HG02642 (cell line): Measurements from ENCODE around the gene PPP2R2B.

ENCODE experiments used
- ATAC-seq: cut with Tn5 transposase; IDR thresholded peaks from one replicate; pipeline ENCODE4 v1.9.1; 2021; ENCODE audit warnings: mild to moderate bottlenecking; ENCODE audit not compliant: unreplicated experiment, poor library complexity

Gene PPP2R2B

DNA sequence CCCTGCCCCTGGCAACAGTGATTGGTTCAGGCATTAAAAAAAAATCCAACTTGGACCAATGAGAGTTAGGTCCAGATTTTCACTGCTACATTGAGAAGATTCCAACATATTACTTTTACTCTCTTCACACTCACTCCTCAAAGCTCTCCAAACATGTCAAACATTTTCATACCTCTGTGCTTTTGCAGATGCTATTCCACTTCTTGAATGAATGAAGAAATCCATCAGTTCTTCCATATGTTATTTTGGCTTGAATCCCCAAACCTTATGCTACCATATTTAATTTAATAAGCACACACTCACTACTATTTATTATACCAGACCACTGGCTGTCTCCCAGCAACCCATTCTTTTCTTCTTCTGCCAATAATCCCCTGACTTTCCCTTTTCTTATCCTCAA lies 87.1 kb downstream of the PPP2R2B start:
- no peak for ATAC-seq

DNA sequence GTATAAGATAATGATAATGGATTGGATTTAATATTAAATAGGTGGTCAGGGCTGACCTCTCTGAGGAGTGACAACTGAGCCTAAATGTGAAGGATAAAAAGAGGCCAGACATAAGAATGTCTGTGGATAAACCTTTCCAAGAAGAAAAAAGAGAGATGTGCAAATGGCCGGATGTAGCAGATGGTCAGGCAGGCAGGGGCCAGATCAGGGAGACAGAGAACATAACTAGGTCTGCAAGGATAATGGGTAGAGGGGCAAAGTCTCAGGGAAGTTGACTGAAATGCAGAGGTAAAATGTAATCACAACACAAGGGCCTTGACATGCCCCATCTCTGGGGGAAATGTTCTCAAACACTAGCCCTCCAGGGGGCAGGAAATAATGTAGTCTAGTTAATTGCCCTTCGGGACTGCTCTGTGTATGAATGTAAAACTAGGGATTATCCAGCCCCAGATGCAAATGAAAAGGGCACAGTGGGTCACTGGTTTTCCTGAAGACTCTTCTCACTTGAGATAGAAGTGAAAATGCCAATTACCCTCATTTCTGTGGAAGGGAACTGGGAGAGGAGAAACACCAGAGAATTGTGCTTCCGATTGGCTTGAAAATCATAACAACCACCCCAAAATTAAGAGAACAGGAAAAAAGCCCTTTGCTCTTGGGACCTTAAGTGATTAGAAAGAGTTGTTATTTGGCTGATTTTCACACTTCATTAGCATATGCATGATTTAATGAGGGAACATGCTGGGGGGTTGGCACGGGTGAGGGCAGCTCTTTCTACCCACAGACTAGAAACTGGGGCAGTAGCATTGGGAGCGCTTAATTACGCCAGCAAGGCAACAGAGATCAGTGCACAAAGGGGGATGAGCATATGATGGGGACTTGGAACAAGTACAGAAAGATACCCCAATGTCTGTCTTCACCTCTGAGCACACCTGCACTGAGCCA lies 88.6 kb downstream of the PPP2R2B start:
- ATAC-seq = no peak

DNA sequence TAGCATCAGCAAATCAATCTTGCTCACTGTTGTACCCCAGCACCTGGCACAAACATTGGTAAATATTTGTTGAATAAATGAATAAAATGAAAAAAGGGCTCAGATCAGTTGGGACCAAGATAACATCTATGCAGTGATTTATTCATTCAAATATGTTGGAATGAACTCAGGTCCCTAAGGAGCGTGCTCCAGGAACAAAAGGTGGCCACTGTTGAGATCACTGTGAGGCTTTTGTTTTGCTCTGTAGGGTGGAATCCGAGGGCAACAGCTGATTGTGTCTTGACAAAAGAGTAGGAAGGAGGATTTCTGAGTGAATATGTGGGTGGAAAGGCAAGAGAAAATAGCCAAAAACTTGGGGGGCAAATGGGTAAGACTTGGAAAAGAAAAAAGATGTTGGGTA lies 89.7 kb downstream of the PPP2R2B start:
- no peak for ATAC-seq

DNA sequence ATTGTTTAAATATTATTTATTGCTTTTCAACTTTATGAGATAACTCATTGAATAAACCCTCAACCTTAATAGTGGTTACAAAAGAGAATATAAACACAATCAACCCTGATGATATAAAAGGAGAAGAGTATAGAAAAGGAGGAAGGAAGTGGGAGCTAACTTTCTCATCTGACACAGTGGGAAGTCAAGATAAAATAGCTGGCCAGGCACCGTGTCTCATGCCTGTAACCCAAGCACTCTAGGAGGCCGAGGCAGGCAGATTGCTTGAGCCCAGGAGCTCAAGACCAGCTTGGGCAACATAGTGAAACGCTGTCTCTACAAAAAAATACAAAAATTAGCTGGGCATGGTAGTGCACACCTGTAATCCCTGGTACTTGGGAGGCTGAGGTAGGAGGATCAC lies 93.5 kb downstream of the PPP2R2B start:
- no peak for ATAC-seq

DNA sequence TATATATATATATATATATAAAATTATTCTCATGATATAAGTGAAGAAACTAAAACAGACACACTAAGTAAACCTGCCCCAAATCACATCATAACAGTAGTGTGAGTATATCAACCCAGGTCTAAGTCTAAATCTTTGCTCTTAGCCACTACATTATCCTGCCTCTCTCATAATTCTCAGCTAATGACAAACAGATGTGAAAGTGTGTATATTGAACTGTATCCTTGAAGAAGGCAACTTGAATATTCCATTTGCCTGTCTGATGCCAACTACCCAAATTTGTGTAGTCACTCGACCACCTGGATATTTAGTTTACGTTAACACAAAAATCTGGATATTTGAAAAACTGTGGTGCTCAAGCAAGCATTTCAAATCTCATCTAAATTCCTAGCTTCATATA lies 97.4 kb downstream of the PPP2R2B start:
- no peak for ATAC-seq

DNA sequence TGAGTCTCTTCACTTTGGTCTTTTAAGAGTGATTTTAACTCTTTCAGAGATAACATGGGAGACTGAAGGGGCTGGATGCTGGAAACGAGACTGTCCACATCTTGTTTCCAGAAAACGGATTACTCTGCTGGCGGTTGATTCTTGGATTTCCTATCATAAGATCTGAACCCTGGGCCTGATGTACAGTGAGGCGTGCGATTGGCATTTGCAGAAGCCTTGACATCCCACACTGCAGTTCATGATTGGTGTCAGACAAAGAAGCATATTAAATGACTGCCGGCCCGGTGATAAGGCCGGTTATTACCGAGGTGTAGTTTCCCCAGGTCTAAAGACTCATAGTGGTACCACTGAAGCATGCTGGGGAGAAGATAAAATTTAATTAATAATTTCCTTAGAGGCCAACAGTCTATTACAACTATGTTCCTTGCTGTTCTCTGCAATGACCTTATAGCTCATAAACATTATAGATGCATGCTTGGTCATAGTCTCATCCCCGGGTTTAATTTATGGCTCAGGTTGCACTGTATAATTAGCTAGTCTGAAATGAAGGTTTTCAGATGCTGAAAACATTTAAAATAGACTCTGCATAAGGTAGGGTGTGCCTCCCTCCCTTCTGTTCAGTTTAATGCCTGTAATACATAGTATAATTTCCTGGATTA lies 99.2 kb downstream of the PPP2R2B start:
- no peak for ATAC-seq

DNA sequence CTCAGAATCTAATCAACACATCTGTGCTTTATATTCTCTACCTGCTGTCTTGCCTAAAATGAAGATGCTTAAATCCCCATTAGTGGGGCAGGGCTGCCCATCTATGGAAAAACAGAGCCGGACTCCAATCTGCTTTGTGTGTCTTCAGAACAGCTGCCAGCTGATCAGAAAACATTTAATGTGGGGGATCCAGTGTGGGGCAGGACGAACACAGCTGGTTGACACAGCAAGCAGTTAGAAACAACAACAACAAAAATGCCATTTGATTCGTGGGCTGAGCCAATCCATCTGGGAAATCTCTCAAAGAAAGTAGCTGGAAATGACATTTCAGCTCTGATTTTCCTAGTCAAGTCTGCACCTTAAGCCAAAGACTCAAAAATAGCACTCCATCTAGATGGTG lies 99.8 kb downstream of the PPP2R2B start:
- ATAC-seq = no peak

DNA sequence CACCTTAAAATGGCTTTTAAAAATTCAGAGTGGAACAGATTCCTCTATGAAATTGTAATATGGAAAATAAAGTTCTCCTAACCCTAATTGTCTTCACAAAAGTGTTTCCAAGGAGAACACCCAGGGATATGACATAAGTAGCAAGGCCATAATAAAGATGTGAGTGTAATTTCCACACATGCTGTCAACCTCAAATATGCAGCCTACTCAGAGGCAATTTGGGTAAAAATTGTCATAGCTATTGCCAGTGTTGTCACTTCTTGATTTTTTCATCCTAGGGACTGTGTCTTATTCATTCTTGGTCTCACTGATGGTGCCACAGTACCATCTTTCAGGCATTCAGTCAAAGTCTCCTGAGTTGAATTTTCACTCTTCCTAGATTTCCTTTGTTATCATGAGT lies 100.3 kb downstream of the PPP2R2B start:
- ATAC-seq = no peak

DNA sequence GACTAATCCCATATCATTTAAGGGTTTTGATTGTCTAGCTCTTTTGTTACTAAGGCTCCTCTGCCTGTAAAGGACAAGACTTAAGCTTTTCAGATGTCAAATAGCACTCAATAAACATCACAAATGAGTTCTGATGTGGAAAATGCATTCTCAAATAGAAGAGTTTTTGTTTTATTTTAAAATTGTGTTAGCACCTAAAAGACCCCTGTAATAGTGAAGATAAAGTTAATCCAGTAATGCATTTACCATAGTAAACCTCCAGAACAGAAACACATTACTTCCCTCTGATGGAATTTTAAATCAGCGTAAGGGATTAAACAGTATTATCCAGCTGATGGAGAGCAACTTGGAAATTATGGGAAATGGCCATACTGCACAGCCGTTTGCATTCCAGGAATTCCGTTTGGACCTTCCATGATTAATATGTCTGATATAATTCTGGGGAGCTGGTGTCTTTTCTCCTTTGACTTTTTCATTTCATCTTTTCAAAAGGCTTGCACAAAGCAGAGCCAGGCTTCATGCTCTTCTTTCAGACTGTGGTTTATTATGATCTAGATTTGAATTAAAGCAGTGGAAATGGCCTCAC lies 105.6 kb downstream of the PPP2R2B start:
- ATAC-seq = no peak

DNA sequence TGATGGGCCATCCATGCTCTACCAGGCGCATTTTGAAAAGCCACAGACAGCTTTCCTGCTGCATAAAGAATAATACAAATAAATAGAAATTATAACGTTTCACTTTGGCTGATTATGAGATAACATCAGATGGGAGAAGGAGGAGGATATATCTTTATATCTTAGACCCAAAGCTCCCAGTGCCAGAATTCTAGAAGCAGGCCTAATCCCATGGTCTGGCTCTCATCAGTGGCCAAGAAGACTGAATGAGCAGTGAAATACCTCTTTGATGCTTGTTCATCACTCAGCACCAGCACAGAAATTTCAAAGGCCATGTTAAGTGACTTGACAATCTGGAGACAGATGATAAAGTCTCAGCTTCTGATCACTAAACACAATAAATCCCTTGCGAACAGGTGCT lies 107.6 kb downstream of the PPP2R2B start:
- no peak for ATAC-seq

DNA sequence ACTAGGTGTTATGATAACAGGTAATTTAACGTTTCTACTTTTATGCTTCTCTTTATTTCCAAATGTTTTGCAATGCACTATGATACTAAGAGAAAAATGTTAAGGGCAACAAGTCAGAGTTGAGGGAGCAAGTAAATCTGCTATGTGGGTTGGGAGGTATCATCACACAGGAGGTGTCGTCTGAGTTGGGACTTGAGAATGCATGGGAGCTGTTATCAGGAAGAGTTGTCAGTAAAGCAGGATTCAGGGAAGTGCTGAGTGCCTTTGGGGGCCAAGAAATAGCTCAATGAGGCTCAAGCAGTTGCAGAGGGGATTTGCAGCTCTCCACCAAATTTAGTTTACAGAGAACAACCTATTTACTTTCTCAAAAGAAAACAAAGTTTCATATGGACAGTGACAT lies 108.0 kb downstream of the PPP2R2B start:
- ATAC-seq = no peak

DNA sequence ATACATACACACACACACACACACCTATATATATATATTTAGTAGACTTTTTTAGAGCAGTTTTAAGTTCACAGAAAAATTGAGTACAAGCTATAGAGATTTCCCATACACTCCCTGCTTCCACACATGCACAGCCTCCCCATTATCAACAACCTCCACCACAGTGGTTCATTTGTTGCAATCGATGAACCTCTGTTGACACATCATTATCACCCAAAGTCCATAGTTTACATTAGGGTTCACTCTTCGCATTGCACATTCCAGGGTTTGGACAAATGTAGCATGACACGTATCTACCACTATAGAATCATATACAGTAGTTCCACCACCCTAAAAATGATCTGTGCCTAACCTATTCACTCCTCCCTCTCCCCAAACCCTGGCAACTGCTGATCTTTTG lies 111.0 kb downstream of the PPP2R2B start:
- ATAC-seq = no peak

DNA sequence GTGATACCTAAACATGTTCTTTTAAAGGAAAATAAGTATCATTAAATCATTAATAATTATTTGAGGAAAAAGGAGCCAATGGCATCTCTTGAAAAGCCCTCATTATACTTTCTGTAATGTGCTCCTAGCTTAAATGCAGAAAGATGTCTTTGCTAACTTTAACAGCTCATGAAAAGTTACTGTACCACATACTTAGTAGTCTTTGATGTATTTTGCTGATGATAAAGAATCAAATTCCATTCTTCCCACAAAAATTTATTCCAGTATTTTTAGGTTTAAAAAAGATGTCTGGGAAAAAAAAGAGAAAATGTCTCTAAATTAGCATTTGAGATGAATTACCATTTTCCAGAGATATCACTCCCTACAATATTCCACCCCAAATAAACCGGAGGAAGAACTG lies 112.5 kb downstream of the PPP2R2B start:
- no peak for ATAC-seq

DNA sequence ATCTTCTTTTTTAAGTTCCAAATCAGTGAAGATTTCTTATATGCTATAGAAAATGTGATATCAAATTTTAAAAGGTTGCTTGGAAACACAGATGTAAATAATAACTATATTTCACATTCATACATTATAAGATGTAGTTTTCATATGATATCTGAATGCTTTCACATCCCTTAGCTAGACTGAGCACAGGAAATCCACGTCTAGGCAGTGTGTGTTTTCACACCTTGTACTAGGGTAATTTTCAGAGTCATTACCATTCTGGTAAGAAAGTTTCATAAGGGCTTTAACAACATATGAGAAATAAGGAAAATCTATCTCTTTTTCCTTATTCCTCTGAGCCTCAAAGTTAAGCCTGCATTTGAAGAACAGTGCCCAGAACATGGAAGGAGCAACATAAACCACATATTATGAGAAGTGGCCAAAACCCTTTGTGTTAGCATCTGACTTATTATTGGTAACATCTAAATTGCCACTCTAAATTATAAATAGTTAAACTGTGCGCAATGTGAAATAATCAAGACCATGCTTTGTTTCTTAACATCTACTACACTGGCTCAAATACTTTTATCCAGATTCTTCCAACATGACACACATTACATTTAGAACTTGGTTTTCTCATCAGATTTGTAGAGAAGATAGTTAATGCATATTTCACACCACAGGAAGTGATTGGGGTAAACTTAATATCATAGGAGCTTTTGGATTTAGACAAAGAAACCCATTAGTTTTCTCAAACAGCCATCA lies 113.3 kb downstream of the PPP2R2B start:
- ATAC-seq = no peak

DNA sequence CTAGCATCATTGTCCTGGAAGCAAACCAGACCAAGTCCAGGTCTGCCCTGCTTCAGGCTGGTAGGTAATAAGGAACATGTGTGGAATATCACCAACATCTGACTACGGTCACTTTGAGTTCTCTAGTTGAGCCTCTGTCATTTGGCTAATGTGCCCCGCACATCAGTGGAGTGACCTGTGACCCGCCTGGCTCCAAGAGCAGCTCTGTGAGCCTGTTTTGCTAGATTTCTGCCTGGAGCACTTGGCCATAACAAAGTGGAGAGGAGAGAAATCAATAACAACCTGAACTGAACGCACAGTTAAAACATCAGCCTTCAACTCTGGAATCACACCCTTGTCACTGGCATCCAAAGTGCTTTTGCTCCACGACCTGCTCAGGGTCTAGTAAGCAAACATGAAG lies 115.7 kb downstream of the PPP2R2B start:
- no peak for ATAC-seq

DNA sequence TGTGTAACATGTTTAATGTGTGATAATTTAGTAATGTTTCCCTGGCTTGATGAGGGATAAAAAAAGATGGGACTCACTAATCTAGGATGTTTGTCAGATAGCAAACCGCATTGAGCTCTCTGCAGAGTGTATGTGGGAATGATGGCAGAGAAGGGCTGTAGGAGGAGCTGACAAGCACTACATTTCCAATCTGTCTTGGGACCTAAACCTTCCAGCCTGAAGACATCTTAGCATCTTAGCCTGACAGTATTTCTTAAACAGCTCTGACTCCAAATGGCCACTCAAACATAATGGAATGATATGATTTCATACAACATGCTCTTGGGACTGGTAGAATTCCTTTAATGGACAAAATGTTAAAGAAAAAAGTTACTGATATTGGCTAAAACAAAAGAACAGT lies 116.7 kb downstream of the PPP2R2B start:
- no peak for ATAC-seq

DNA sequence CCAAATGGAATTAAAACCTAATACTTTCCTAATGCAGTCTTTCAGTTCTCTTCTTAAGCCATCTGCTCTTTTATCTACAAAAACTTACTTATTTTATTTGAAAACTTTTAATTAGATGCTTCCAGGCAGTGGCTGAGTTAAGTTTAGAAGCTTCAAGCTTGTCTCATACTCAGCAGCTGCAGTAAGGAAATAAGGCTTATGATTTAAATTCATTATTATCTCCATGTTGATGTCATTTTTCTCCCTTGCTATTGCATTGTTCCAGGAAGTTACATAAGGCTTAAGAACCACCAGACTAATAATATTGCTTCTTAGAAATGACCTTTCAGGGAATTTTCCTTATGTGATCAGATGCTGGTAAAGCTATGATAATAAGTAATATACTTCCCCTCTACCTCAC lies 119.6 kb downstream of the PPP2R2B start:
- no peak for ATAC-seq

DNA sequence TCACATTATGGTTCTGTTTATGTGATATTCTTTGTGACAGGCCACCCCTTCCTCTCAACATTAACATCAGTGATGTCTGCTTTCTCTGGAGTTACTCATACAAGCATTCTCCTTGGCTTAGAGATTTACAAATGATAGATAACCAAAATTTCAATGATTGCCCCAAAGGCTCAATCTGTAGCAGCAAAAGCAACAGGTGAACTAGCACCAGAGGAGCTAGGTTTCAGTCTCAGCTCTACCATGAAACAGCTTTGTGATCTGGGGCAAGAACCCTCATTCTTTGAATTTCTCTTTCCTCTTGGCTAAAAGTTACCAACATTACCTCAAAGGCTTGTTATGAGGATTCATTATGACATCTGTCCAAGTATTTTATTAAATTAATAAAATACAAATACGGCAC lies 120.5 kb downstream of the PPP2R2B start:
- ATAC-seq = no peak

DNA sequence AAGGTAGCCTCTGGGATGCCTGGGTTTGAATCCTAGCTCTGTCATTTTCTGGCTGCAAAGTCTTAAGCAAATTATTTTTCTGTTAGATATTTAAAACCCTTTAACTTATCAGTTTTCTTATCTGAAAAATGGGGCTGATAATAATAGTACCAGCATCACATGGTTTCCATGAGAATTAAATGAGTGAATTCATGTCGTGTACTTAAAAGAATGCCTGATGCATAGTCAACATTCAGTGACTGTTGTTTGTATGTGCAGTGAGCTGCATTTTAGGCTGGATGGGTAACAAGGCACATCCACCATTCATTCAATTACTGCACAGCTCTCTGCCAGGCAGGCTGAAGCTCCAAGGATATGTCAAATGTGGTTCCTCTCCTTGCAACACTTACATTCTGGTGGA lies 122.0 kb downstream of the PPP2R2B start:
- no peak for ATAC-seq

DNA sequence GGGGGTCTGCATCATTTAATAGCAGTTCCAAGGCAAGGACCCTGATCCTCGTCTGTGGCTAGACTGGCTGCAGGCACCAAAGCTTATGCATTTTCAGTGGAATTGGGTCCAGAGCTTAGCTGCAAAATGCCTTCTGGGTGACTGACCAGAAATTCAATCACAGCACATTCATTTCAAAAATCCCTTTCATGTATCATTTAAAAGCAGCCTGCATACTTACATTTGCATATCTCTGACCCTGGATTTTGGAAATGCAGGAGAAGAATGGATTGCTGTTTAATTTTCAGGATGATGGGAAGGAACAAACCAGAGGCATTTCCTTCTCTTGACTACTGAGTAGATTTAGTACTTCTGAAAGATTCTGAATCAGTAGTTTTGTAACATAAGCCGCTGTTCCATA lies 122.8 kb downstream of the PPP2R2B start:
- no peak for ATAC-seq

DNA sequence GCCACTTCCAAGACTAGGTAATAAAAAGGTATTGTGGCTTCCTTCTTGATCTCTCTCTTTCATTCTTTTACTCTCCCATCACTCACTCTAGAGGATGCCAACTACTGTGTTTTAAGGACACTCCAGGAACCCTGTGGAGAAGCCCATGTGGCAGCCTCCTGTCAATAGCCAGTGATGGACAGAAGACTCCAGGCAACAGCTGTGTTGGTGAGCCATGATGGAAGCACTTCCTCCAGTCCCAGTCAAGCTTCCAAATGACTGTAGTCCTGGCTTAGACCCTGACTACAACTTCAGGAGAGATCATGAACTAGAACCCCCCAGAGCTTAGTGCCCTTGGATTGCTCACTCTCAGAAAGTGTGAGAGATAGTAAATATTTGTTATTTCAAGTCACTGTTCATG lies 123.9 kb downstream of the PPP2R2B start:
- ATAC-seq = no peak
